Embryonic facial prominence (tissue), 1 donor: Measurements from ENCODE around the gene KRTAP4-9.
"Not testable (repeated sequence)": the region's sequence is repeated elsewhere in the genome, so short reads cannot be mapped to it uniquely, and the experiment has no call there.

Experiments used
- DNase-seq: peaks from one replicate; pipeline ENCODE4 v3.0.0-alpha.2; 2016; ENCODE audit errors: extremely low spot score

KRTAP4-9 gene

DNA sequence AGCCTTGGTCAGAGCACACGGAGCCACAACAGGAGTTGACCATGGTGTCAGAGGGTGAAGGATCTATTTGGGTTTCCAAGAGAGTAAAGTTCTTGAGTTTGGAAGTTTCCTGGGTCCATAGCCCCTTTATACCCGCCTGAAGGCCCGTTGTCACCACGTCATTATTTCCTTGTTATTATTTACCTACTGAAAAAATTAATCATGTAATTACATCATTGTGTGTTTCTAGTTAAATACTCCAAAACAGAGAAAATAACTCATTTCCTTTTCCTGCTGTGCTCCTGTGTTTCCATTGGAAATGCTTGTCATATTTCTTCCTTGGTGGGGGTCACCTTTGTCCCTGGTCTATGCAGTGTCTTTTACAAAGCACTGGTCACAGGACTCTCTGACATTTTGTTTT is 7.1 kb upstream of the KRTAP4-9 start, which contains the start of gene KRTAP4-8:
Gene KRTAP4-8, minus strand, starts transcription at position 101 of the 400 bp plus-strand sequence. Its CDS starts 58 bp downstream, at position 43.
- DNase-seq: no peak

DNA sequence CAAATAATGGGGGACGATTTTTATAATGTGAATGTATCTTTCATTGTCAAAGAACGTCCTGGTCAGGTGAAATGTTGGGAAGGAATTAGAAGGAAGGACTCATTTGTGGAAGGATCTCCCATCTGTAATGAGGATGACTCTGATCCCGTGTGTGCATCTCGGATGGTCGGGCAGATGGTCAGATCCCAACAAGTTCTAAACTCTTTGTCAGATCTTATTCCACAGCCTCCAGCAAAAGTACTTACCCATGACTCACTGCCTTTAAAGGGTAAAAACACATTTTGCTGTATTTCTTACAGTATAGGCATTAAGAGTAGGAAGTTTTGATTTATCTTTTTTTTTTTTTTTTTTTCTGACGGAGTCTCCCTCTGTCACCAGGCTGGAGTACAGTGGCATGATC is 6.7 kb upstream of the KRTAP4-9 start:
- no peak for DNase-seq

DNA sequence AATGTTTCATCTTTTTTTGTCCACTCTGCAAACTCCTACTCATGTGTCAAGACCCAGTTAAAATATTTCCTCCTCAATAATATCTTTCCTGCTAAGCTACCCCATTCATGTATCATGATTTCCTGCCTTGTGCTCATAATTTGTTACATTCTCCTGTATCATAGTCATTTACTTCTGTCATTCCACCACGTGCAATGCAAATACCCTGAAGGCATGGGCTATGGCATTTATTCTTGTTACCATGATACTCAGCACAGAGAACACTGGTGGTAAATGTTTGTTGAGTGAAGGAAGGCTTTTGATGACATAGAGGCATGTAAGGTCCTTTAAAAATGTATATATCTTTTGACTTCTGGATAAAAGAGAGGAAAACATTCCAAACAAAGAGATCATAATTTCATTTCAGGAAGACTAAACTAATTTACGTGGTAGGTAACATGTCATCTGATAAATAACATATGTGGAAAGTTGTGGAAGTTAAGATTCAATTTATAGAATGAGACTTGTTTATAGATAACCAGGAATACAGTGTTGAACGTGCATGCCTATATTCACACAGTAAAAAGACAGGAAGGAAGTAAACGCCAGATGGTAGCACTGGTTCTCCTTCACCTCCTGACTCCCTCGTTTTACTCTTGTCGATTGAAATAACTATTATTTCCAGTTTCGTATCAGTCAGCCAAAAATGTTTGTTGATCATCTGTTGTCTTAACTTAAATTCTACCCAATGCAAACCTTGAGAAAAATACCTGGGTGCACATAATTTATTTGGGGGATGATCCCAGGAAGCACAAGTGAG is 5.3 kb upstream of the KRTAP4-9 start:
- DNase-seq: not testable (repeated sequence)

DNA sequence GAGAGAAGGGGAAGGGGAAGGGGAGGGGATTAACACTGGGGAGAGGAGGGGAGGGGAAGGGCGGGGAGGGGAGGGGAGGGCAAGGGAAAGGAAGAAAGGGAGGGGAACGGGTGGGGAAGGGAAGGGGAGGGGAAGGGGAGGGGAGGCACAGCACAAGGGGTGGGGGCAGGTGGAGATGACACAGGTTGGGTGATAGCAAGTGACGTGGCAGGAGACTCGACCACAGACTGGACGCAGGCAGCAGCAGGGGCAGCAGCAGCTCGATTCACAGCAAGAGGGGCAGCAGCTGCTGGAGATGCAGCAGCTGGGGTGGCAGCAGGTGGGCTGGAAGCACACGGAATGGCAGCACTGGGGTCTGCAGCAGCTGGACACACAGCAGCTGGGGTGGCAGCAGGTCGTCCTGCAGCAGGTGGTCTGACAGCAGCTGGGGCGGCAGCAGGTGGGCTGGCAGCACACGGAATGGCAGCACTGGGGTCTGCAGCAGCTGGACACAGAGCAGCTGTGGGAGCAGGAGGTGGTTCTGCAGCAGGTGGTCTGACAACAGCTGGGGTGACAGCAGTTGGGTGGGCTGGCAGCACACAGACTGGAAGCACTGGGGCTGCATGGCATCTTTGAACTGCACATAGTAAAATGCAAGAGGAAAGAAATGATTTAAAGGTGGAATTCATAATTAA is 3.5 kb upstream of the KRTAP4-9 start, which contains the start of gene KRTAP4-16:
Gene KRTAP4-16, minus strand, starts transcription at position 624 of the 674 bp plus-strand sequence. Its CDS starts 0 bp downstream, at position 624.
- no peak for DNase-seq

DNA sequence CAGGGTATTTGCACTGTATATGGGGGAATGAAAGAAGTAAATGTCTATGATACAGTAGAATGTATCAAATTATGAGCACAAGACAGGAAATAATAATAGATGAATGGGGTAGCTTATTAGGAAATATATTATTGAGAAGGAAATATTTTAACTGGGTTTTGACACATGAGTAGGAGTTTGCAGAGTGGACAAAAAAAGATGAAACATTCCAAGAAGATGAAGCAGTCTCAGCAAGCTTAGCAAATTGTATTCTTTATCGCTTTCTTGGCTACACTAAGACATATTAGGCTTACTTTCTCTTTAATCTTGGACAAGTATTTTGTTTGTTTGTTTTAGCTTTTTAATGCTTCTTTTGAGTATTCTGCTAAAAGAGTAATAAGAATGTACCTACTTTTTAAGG is 1.3 kb upstream of the KRTAP4-9 start:
- DNase-seq: no peak

DNA sequence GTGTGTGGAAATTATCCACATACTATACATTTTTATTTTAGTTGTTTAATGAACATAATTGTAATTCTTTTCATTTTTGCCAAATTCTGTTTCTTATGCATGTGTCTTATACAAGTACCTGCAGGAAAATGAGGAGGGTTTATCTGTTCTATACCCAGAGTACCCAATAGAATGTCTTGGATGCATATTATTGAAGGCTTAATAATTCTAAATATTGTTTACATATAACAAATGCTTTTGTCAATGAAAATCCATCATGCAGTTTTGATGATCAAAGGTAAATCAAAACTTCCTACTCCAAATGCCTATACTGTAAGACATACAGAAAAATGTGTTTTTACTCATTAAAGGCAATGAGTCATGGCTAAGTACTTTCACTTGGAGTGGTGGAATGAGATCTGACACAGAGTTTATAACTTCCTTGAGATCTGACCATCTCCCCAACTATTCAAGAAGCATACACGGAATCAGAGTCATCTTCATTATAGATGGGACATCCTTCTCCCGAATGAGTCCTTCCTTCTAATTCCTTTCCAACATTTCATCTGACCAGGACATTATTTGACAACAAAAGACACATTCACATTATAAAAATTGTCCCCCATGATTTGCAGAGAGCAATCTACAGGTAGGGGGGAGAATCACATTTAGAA is 677 bp upstream of the KRTAP4-9 start:
- not testable (repeated sequence) for DNase-seq

DNA sequence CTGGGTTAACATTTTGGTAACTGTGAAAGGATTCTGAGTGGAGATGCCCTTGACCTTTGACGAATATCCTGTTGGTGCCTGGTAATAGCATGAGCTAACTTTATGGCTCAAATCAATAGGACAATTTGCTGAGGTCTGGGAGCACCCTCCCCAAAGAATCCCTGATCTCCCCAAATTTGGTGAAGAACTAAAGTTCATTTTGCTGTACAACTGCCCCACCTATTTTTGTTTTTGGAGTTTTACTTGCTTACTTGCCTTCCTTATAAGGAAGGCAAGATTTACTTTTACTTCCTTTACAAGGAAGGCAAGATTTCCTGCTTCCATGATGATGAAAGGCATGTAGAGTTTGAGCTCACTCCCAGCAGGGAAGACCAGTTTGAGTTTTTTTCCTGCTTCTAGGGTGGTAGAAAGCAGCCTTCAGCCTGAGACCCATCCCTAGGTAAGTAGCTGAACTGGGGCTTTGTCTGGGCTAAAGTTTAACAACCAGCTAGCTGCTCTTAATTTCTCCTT is 2.8 kb downstream of the KRTAP4-9 start:
- no peak for DNase-seq

DNA sequence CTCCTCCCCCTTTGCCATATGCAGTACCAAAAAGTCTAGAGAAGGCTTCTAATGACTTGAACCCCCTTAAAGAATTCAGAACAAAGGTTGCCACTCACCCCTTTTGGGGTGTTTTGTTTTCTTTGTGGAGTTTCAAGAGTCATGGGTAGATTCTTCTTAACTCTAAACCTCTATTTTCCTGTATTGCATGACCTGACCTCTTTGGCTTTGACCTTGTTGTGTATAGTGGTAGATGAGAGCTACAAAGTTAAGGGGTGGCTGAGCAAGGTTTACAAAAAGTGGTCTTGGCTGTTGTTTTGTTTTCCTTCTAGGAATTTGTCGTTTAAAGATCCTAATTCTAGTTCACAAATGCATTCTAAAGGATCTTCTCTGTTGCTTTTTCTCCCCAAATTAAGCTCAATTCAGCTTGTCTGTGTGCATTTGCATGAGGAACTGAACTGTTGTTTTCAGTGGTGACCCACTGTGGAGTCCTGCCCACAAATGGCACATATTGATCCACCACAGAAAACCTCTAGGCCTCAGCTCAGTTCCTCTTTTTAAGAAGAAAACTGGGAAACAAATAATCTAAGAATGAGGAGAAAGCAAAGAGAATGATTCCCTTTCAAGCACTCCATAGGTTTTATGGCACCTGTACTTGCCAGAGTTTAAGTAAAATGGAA is 3.7 kb downstream of the KRTAP4-9 start:
- DNase-seq: not testable (repeated sequence)

DNA sequence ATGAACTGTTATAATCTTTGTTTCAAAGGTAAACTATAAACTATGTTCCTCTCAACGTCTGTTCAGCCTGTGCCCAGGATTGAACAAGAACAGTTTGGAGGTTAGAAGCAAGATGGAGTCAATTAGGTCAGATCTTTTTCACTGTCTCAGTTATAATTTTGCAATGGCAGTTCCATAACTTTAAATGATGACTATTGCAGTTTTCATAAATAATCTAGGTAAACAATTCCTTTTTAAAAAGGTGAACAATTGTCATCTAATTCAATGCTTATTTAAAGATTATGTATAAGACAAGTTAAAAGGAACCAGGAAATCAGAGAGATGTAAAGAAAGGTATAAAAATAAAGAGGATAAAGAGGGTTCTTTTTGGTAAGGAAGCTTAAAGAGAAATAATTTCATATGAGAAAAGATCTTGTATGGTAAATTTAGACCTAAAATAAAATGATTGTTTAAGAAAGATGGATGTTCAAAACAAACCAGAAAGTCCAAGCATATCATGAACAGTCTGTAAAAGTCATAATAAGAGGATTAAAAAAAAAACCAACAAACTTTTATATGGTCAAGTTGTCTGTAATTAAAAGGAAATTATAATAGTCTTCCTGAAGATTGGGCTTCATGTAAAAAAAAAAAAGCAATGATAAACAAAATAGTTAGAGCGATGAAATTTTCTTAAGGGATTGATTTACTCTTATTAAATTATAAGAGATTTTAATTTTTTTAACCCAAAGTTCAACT is 6.1 kb downstream of the KRTAP4-9 start:
- no peak for DNase-seq

DNA sequence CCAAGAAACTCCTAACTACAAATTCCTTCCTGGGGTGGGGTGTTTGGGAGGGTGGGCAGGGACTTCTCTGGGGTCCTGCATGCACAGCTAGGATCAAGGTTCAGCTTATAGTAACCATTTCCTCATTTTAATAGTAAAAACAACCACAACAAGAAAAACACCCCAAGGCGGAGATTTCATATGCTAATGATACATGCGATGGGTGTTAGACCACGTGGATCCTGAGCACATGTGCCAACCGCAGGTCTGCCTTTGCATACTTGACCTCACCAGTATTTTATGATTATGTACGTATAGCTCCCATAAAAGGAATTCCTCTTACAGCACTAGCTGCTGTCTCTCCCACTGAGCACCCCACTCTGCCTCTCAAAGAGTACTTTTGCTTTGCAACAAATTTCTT is 11.1 kb downstream of the KRTAP4-9 start:
- no peak for DNase-seq

DNA sequence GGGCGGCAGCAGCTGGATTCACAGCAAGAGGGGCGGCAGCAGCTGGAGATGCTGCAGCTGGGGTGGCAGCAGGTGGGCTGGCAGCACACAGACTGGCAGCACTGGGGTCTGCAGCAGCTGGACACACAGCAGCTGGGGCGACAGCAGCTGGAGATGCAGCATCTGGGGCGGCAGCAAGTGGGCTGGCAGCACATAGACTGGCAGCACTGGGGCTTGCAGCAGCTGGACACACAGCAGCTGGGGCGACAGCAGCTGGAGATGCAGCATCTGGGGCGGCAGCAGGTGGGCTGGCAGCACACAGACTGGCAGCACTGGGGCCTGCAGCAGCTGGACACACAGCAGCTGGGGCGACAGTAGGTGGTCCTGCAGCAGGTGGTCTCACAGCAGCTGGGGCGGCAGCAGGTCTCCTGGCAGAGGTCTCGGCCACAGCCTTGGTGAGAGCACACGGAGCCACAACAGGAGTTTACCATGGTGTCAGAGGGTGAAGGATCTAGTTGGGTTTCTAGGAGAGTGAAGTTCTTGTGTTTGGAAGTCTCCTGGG is 12.7 kb downstream of the KRTAP4-9 start, which contains the start of gene KRTAP4-11:
Gene KRTAP4-11, minus strand, starts transcription at position 528 of the 541 bp plus-strand sequence. Its CDS starts 58 bp downstream, at position 470.
- DNase-seq: not testable (repeated sequence)

DNA sequence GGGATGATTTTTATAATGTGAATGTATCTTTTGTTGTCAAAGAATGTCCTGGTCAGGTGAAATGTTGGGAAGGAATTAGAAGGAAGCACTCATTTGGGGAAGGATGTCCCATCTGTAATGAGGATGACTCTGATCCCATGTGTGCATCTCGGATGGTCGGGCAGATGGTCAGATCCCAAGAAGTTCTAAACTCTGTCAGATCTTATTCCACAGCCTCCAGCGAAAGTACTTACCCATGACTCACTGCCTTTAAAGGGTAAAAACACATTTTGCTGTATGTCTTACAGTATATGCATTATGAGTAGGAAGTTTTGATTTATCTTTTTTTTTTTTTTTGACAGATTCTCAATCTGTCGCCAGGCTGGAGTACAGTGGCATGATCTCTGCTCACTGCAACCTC is 13.5 kb downstream of the KRTAP4-9 start:
- no peak for DNase-seq

DNA sequence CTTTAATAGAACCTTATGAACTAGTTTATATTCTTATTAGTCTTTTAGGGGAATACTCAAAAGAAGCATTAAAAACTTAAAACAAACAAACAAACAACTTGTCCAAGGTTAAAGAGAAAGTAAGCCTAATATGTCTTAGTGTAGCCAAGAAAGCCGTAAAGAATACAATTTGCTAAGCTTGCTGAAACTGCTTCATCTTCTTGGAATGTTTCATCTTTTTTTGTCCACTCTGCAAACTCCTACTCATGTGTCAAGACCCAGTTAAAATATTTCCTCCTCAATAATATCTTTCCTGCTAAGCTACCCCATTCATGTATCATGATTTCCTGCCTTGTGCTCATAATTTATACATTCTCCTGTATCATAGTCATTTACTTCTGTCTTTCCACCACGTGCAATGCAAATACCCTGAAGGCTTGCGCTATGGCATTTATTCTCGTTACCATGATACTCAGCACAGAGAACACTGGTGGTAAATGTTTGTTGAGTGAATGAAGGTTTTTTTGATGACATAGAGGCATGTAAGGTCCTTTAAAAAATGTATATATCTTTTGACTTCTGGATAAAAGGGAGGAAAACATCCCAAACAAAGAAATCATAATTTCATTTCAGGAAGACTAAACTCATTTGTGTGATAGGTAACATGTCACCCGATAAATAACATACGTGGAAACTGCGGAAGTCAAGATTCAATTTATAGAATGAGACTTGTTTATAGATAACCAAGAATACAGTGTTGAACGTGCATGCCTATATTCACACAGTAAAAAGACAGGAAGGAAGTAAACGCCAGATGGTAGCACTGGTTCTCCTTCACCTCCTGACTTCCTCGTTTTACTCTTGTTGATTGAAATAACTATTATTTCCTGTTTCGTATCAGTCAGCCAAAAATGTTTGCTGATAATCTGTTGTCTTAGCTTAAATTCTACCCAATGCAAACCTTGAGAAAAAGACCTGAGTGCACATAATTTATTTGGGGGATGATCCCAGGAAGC is 14.8 kb downstream of the KRTAP4-9 start:
- not testable (repeated sequence) for DNase-seq

DNA sequence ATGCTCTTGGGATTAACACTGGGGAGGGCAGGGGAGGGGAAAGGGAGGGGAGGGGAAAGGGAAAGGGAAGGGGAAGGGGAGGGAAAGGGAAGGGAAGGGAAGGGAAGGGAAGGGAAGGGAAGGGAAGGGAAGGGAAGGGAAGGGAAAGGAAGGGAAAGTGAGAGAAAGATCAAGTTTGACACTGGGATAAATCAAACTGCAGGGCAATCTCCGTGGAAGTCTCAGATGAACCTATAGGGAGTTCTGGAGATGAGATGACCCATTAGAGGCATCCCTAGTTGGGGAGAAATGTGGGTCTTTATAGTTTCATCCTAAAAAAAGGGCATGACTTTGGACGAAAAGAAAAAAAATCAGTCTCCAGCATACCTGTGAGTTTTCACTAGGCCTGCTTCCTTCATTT is 16.6 kb downstream of the KRTAP4-9 start:
- no peak for DNase-seq

DNA sequence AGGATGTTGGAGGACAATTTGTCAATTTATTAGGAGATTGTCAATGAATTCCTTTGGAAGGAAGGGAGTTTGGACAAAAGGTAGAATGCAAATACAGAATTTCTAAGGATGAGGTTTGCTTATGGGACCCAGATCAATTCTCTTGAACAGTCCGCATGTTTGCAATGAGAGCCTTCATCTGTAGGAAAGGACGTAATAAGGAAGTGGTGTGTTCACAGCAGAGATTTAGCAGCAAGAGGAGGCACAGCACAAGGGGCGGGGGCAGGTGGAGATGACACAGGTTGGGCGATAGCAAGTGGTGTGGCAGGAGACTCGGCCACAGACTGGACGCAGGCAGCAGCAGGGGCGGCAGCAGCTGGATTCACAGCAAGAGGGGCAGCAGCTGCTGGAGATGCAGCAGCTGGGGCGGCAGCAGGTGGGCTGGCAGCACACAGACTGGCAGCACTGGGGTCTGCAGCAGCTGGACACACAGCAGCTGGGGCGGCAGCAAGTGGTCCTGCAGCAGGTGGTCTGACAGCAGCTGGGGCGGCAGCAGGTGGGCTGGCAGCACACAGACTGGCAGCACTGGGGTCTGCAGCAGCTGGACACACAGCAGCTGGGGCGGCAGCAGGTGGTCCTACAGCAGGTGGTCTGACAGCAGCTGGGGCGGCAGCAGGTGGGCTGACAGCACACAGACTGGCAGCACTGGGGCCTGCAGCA is 18.3 kb downstream of the KRTAP4-9 start:
- DNase-seq: not testable (repeated sequence)

DNA sequence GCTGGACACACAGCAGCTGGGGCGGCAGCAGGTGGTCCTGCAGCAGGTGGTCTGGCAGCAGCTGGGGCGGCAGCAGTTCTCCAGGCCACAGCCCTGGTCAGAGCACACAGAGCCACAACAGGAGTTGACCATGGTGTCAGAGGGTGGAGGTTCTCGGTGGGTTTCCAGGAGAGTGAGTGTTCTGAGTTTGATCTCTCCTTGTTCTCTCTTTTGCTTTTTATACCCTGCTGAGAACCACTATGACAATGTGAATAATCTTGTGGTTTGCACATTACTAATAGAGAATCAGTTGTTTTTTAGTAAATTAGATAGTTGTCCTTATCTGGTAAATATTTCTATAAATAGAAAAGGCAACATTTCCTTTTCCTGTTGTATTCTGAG is 18.8 kb downstream of the KRTAP4-9 start, which contains the start of gene KRTAP4-12:
Gene KRTAP4-12, minus strand, starts transcription at position 192 of the 381 bp plus-strand sequence. Its CDS starts 60 bp downstream, at position 132.
- DNase-seq: not testable (repeated sequence)

DNA sequence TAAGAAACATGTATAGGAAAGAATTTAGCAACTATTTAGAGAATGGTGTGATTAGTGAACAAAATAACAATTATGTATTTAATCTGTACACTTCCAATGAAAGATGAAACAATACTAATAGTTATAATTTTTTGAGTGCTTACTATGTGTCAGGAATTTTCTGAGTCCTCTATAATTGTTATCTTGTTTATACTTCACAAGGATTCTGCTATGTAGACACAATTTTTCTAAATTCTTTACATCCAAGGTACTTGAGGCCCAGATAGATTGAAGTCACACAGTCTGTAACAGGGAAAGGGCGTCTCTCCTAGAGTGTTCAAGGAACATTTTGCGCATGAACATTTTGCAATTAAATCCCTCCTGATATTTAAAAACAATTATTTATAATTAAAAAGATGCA is 19.9 kb downstream of the KRTAP4-9 start:
- DNase-seq: no peak

DNA sequence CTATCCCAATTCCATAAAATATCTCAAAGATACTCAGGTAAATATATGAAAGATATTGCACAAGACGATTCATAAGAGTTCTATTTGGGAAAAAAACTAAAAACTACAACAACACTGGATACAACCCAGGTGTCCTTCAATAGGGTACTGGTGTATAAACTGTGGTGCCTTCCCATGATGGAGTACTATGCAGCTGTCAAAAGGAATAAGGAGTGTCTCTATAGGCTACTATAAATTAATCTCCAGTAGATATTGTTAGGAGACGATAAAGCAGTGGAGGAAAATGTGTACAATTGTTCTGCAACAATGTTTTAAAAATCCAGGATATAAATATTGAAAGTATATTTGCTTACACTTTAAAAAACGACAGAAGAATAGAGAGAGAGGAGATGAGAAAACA is 21.2 kb downstream of the KRTAP4-9 start:
- DNase-seq: no peak

DNA sequence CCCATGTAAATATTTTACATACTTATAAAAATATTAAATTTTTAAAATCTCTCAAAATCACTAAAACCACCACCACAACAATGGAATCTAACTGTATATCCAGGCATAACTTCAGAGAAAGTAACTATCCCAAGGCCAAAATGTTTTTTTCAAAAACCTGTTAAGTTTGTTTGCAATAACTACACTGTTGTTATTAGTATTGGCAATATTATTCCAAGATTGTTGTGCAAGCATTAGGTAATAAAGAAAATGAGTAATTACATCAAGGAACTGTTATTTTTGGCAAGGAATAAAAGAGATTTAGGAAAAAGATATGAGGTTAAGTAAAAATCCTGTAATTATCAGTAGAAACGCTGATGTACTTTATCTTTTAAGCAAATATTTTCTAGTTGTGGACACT is 22.2 kb downstream of the KRTAP4-9 start:
- DNase-seq: no peak
